H1 (cell line): Measurements from ENCODE around the gene SLC9A3. TPM values are rescaled to one million over a fixed set of nuclear protein-coding genes. Genes with fewer than 3 reads are reported as not detected.
A peak's percentile ranks its signal among the peaks of the same experiment; 100 is the strongest.

Source experiments
- CTCF ChIA-PET: fragments of 300-600 bp; sonication (Branson Sonifier 250); formaldehyde crosslinking; loops from one replicate; lab custom pipeline; 2021; ENCODE audit not compliant: partially characterized antibody; lab: Charles Lee
- POLR2A ChIA-PET: fragments of 300-600 bp; sonication (Branson Sonifier 250); formaldehyde crosslinking; loops from one replicate; lab custom pipeline; 2021; ENCODE audit warnings: inconsistent platforms; ENCODE audit not compliant: partially characterized antibody; lab: Charles Lee
- DNase-seq, 2 experiments: peaks; one replicate each; pipeline versions ENCODE4 v3.0.0 to v3.0.0-alpha.2; 2010 to 2022; ENCODE audit warnings: low spot score in 2 of 2, low read depth in 1 of 2, mixed read lengths in 1 of 2
- FAIRE-seq: peaks from 2 replicates; lab custom pipeline; 2011; peaks lifted over from hg19 to GRCh38; lab: Jason Lieb, UNC
- H2AFZ ChIP-seq: 2 replicates; pipeline ENCODE4 v1.8.1; 2012; ENCODE audit warnings: low read length, inconsistent platforms
- H2AK5ac ChIP-seq: 2 replicates; pipeline ENCODE4 v1.6.1; 2013; ENCODE audit warnings: low read depth, low read length
- H2BK120ac ChIP-seq: replicated peaks from 2 replicates; pipeline ENCODE3; 2013; ENCODE audit warnings: low read depth, low read length, inconsistent platforms
- H2BK12ac ChIP-seq: 2 replicates; pipeline ENCODE4 v1.6.1; 2013; ENCODE audit warnings: low read depth, low read length
- H2BK15ac ChIP-seq: 2 replicates; pipeline ENCODE4 v1.6.1; 2013; ENCODE audit warnings: low read length
- H2BK20ac ChIP-seq: 2 replicates; pipeline ENCODE4 v1.6.1; 2013; ENCODE audit warnings: low read length
- H2BK5ac ChIP-seq: 2 replicates; pipeline ENCODE4 v1.6.1; 2013; ENCODE audit warnings: low read depth, low read length
- H3K14ac ChIP-seq: 2 replicates; pipeline ENCODE4 v1.6.1; 2013; ENCODE audit warnings: inconsistent platforms; ENCODE audit not compliant: insufficient read length
- H3K18ac ChIP-seq: 2 replicates; pipeline ENCODE4 v1.6.1; 2013; ENCODE audit warnings: low read length; ENCODE audit errors: extremely low read depth
- H3K23ac ChIP-seq: 2 replicates; pipeline ENCODE4 v1.6.1; 2013; ENCODE audit warnings: inconsistent platforms; ENCODE audit not compliant: insufficient read length
- H3K23me2 ChIP-seq: 2 replicates; pipeline ENCODE4 v1.6.1; 2013; ENCODE audit warnings: low read depth, low read length
- H3K27ac ChIP-seq: 2 replicates; pipeline ENCODE4 v1.6.1; 2011; ENCODE audit warnings: low read depth, low read length, inconsistent platforms
- H3K27me3 ChIP-seq, 4 experiments: replicated peaks in 1 of 4; 1 replicate in 1 of 4; 2 replicates in 3 of 4; pipeline versions ENCODE4 v1.6.1 to v1.8.1; 2011 to 2013; ENCODE audit warnings: low read length in 3 of 4, mild to moderate bottlenecking in 3 of 4, inconsistent platforms in 2 of 4, mixed read lengths in 2 of 4, moderate library complexity in 1 of 4; ENCODE audit not compliant: control insufficient read depth in 3 of 4, insufficient read depth in 3 of 4; ENCODE audit errors: extremely low read depth in 1 of 4
- H3K36me3 ChIP-seq, 4 experiments: 2 replicates each; pipeline versions ENCODE4 v1.6.1 to v1.8.1; 2011 to 2013; ENCODE audit warnings: mild to moderate bottlenecking in 4 of 4, low read length in 3 of 4, moderate library complexity in 2 of 4, control low read depth in 1 of 4, inconsistent platforms in 1 of 4; ENCODE audit not compliant: insufficient read depth in 4 of 4, control insufficient read depth in 2 of 4
- H3K4ac ChIP-seq: replicated peaks from 2 replicates; pipeline ENCODE3; 2013; ENCODE audit warnings: low read length, low read depth, mixed read lengths, inconsistent platforms; ENCODE audit not compliant: insufficient read length
- H3K4me1 ChIP-seq, 4 experiments: replicated peaks in 1 of 4; 1 replicate in 1 of 4; 2 replicates in 3 of 4; pipeline versions ENCODE4 v1.6.1 to v1.8.1; 2011 to 2013; ENCODE audit warnings: low read length in 3 of 4, inconsistent platforms in 2 of 4, mixed read lengths in 1 of 4; ENCODE audit not compliant: insufficient read depth in 4 of 4, control insufficient read depth in 3 of 4
- H3K4me2 ChIP-seq, 2 experiments: 2 replicates each; pipeline versions ENCODE4 v1.6.1 to v1.8.1; 2011 to 2013; ENCODE audit warnings: low read depth in 2 of 2, low read length in 2 of 2, control low read depth in 1 of 2, inconsistent platforms in 1 of 2, mild to moderate bottlenecking in 1 of 2; ENCODE audit not compliant: insufficient read depth in 1 of 2
- H3K4me3 ChIP-seq, 4 experiments: fragments of 200-600, 300-600 bp in 1 of 4; sonication (generic), shearing (Covaris generic), sonication (Bioruptor Twin) in 1 of 4; 2 replicates each; pipeline versions ENCODE4 v1.5.1 to v1.8.1; 2011 to 2016; ENCODE audit warnings: low read length in 4 of 4, low read depth in 3 of 4, control low read depth in 2 of 4, inconsistent platforms in 2 of 4, mild to moderate bottlenecking in 2 of 4, mixed read lengths in 1 of 4, moderate library complexity in 1 of 4; ENCODE audit not compliant: insufficient read depth in 2 of 4; ENCODE audit errors: extremely low read depth in 1 of 4
- H3K56ac ChIP-seq: replicated peaks from 2 replicates; pipeline ENCODE3; 2013; ENCODE audit warnings: low read depth, mild to moderate bottlenecking, mixed read lengths, low read length, inconsistent platforms; ENCODE audit not compliant: insufficient read length
- H3K79me1 ChIP-seq: 2 replicates; pipeline ENCODE4 v1.6.1; 2013; ENCODE audit warnings: low read depth, low read length, control low read depth
- H3K79me2 ChIP-seq, 2 experiments: 2 replicates each; pipeline versions ENCODE4 v1.6.1 to v1.8.1; 2012 to 2013; ENCODE audit warnings: low read length in 2 of 2, mild to moderate bottlenecking in 2 of 2, inconsistent platforms in 1 of 2; ENCODE audit not compliant: insufficient read depth in 2 of 2, control insufficient read depth in 1 of 2
- H3K9ac ChIP-seq, 4 experiments: replicated peaks in 1 of 4; 1 replicate in 1 of 4; 2 replicates in 3 of 4; pipeline versions ENCODE4 v1.6.1 to v1.8.1; 2011 to 2013; ENCODE audit warnings: low read depth in 3 of 4, low read length in 3 of 4, control low read depth in 2 of 4, mild to moderate bottlenecking in 2 of 4, moderate library complexity in 2 of 4, inconsistent platforms in 1 of 4; ENCODE audit errors: extremely low read depth in 1 of 4
- H3K9me3 ChIP-seq, 2 experiments: 2 replicates each; pipeline versions ENCODE4 v1.6.1 to v1.8.1; 2012 to 2013; ENCODE audit warnings: mild to moderate bottlenecking in 2 of 2, moderate library complexity in 2 of 2, control low read depth in 1 of 2, inconsistent platforms in 1 of 2, low read depth in 1 of 2, low read length in 1 of 2, mixed read lengths in 1 of 2; ENCODE audit not compliant: insufficient read depth in 2 of 2
- H4K20me1 ChIP-seq, 2 experiments: replicated peaks in 1 of 2; 2 replicates each; pipeline versions ENCODE3 to v1.8.1; 2011 to 2013; ENCODE audit warnings: inconsistent platforms in 2 of 2, low read length in 2 of 2, mild to moderate bottlenecking in 1 of 2; ENCODE audit not compliant: insufficient read depth in 2 of 2, control insufficient read depth in 1 of 2
- H4K5ac ChIP-seq: 2 replicates; pipeline ENCODE4 v1.6.1; 2013; ENCODE audit warnings: low read length, low read depth, mixed read lengths, inconsistent platforms; ENCODE audit not compliant: insufficient read length
- H4K8ac ChIP-seq: 2 replicates; pipeline ENCODE4 v1.8.0; 2013; ENCODE audit warnings: mild to moderate bottlenecking, moderate library complexity, low read length, inconsistent platforms; ENCODE audit not compliant: insufficient read depth; ENCODE audit errors: extremely low read depth
- H4K91ac ChIP-seq: replicated peaks from 2 replicates; pipeline ENCODE3; 2013; ENCODE audit warnings: low read length, mixed read lengths, inconsistent platforms; ENCODE audit not compliant: insufficient read length
- ASH2L ChIP-seq: fragments of 200-600, 300-600 bp; sonication (generic); IDR thresholded peaks from one replicate; pipeline ENCODE4 v1.7.1; 2017; ENCODE audit warnings: low read length
- HDAC2 ChIP-seq, 2 experiments: fragments of 300-600 bp in 1 of 2; sonication (generic) in 1 of 2; IDR thresholded peaks; 2 replicates each; pipeline ENCODE4 v1.6.1; 2011 to 2012; ENCODE audit warnings: low read depth in 2 of 2, low read length in 2 of 2, mild to moderate bottlenecking in 2 of 2, moderate library complexity in 2 of 2, borderline replicate concordance in 1 of 2, inconsistent platforms in 1 of 2
- MAFK ChIP-seq: IDR thresholded peaks from 2 replicates; pipeline ENCODE4 v1.6.1; 2012; ENCODE audit warnings: low read depth, mild to moderate bottlenecking, improper control_type of control experiment, low read length
- NRF1 ChIP-seq: IDR thresholded peaks from 2 replicates; pipeline ENCODE4 v1.6.1; 2011; ENCODE audit warnings: mild to moderate bottlenecking, low read depth, low read length, improper control_type of control experiment
- POLR2AphosphoS5 ChIP-seq: IDR thresholded peaks from 2 replicates; pipeline ENCODE4 v1.6.1; 2011; ENCODE audit warnings: low read depth, low read length
- RFX5 ChIP-seq: IDR thresholded peaks from 2 replicates; pipeline ENCODE4 v1.6.1; 2011; ENCODE audit warnings: low read depth, low read length, improper control_type of control experiment, borderline replicate concordance
- RXRA ChIP-seq: IDR thresholded peaks from 2 replicates; pipeline ENCODE4 v1.6.1; 2011; ENCODE audit warnings: low read depth, mild to moderate bottlenecking, low read length, moderate library complexity; ENCODE audit not compliant: insufficient read depth
- SIX5 ChIP-seq: IDR thresholded peaks from 2 replicates; pipeline ENCODE4 v1.6.1; 2011; ENCODE audit warnings: mild to moderate bottlenecking, low read depth, low read length
- WGBS, 2 experiments: shearing (Covaris generic) in 1 of 2; methylation state at CpG; one replicate each; pipeline versions ENCODE4 v1.1.6 to v1.1.7; 2013 to 2015; ENCODE audit warnings: low lambda C conversion rate in 2 of 2, mixed read lengths in 2 of 2, inconsistent platforms in 1 of 2, low coverage in 1 of 2, missing lambda C conversion rate in 1 of 2; ENCODE audit not compliant: insufficient replicate concordance in 2 of 2, insufficient coverage in 1 of 2, insufficient read length in 1 of 2; ENCODE audit errors: extremely low coverage in 1 of 2, missing lambda C conversion rate in 1 of 2; 5-methylcytosine and 5-hydroxymethylcytosine counted together
- polyA plus RNA-seq, 7 experiments: library from polyadenylated mRNA; depleted of rRNA in 3 of 7; stranded (reverse) in 5 of 7; unstranded in 2 of 7; fragments of >200 nt in 5 of 7; fragments of 200-250 nt in 2 of 7; gene quantifications; 1 replicate in 5 of 7; 2 replicates in 1 of 7; 4 replicates in 1 of 7; pipeline versions ENCODE4 v1.2.1 to v1.2.3, GENCODE V29; 2011 to 2013; ENCODE audit warnings: missing spikeins in 2 of 7, mixed read lengths in 2 of 7
- total RNA-seq: library from RNA; stranded (reverse); fragmentation: NEBNext Ultra II Directional; extraction: Animal tissue kit (Norgen Biotek cat#: 25700); gene quantifications from 2 replicates; pipeline ENCODE4 v1.2.1, GENCODE V29; 2021
- TF ChIP-seq, protein P1 (sequence below): IDR thresholded peaks from 2 replicates; pipeline ENCODE4 v1.6.1; 2012; ENCODE audit warnings: inconsistent platforms
- TF ChIP-seq, protein P2 (sequence below): IDR thresholded peaks from 2 replicates; pipeline ENCODE4 v1.6.1; 2011; ENCODE audit warnings: low read length, improper control_type of control experiment

SLC9A3 gene
- total and polyA plus RNA-seq, 2 of the 8 experiments (the other 6 are each of a cell fraction or from before 2014, with no cell fraction given), result 0.95 to 1.0 TPM

DNA sequence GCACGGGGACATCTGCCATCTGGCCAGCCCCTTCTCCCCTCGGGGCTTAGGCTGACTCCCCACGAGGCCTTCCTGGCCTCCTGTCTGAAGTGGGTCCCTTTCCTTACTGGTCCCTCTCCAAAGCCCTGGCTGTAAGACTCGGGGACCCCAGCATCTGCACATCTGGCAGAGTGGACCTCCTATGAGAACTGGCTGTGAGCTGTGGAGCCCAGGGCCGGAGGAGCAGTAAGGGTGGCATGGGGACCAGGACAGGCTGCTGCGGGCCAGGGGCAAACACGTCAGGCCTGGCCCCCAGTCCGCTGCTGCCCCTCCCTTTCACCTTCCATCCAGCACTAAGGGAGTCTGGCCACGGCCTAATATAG, 47.5 kb downstream of the SLC9A3 start:
- Histone ChIP-seq H4K20me1 (peaks cover 4 to 16% of the 10 kb centered on the region in 2 experiments), H3K27me3 (peaks cover 13 to 35% (median 28%) of the 10 kb centered on the region in 4 experiments), H4K5ac (no peak overlapping the region), H3K23me2 (peaks cover 15% of the 10 kb centered on the region; the same call in 1 of the 2 replicates), H3K79me1 (no peaks in the 10 kb centered on the region), H4K91ac (no peak overlapping the region), H3K23ac (no peak overlapping the region), H3K79me2 (no peaks in the 10 kb centered on the region), H2BK20ac (no peak overlapping the region), H3K18ac (no peak overlapping the region), H3K9me3 (no peaks in the 10 kb centered on the region), H3K36me3 (no peaks in the 10 kb centered on the region), H4K8ac (peak overlapping the region; percentile 5; the same call in 1 of the 2 replicates), H3K4me1 (peaks cover 0 to 11% (median 6%) of the 10 kb centered on the region in 4 experiments; a peak in 4 of 7 replicates), H2AK5ac (no peak overlapping the region), H2BK120ac (no peak overlapping the region), H2AFZ (no peak overlapping the region), H3K56ac (no peak overlapping the region), H3K27ac (no peak overlapping the region), H3K4me2 (no peak overlapping the region), H3K14ac (no peak overlapping the region), H3K4me3 (no peak overlapping the region), H3K9ac (no peak overlapping the region), H2BK15ac (no peak overlapping the region), H3K4ac (no peak overlapping the region), H2BK12ac (no peak overlapping the region), H2BK5ac (no peak overlapping the region)
- FAIRE-seq, result no peak
- ChIA-PET POLR2A (interaction anchor here (1.5 to 1.6 kb wide), 2 partner anchors 16 to 18 kb away, joined by 4 to 6 read pairs; no protein-coding TSS in a partner anchor), CTCF (interaction anchor here (1.4 to 1.8 kb wide), 2 partner anchors 31 to 33 kb away, joined by 4 to 6 read pairs; no protein-coding TSS in a partner anchor)
- no peak for DNase-seq
- WGBS, 2 experiments, result 81% methylated on average over 9 of the region's 9 CpGs; no CpG with 5 or more reads in 1 of the 2 experiments
- TF ChIP-seq NRF1 (no peak), RFX5 (no peak), POLR2AphosphoS5 (no peak), HDAC2 (IDR thresholded peaks at IDR 0.05; ENCODE audit: borderline replicate concordance in 1 of 2, low read depth in 2 of 2, low read length in 2 of 2) (no peak), RXRA (no peak), MAFK (no peak), ASH2L (no peak), SIX5 (no peak)
- TF ChIP-seq, protein P1, sequence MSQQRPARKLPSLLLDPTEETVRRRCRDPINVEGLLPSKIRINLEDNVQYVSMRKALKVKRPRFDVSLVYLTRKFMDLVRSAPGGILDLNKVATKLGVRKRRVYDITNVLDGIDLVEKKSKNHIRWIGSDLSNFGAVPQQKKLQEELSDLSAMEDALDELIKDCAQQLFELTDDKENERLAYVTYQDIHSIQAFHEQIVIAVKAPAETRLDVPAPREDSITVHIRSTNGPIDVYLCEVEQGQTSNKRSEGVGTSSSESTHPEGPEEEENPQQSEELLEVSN, result no peak
- TF ChIP-seq, protein P2, sequence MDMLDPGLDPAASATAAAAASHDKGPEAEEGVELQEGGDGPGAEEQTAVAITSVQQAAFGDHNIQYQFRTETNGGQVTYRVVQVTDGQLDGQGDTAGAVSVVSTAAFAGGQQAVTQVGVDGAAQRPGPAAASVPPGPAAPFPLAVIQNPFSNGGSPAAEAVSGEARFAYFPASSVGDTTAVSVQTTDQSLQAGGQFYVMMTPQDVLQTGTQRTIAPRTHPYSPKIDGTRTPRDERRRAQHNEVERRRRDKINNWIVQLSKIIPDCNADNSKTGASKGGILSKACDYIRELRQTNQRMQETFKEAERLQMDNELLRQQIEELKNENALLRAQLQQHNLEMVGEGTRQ, result no peak
